Neuronal stem cell (in vitro differentiated cells): Measurements from ENCODE around the gene HARBI1.

Experiments
- DNase-seq: peaks from one replicate; pipeline ENCODE4 v3.0.0-alpha.2; 2013; ENCODE audit warnings: low spot score
- H2AFZ ChIP-seq: one replicate; pipeline ENCODE4 v1.6.1; 2013; ENCODE audit warnings: mild to moderate bottlenecking, low read length, inconsistent platforms
- H2AK5ac ChIP-seq: 2 replicates; pipeline ENCODE4 v1.6.1; 2013; ENCODE audit warnings: low read depth, mild to moderate bottlenecking, inconsistent platforms, low read length, moderate library complexity, mixed read lengths
- H2BK120ac ChIP-seq: 2 replicates; pipeline ENCODE4 v1.6.1; 2013; ENCODE audit warnings: low read depth, mild to moderate bottlenecking, inconsistent platforms, low read length, moderate library complexity, mixed read lengths
- H2BK12ac ChIP-seq: one replicate; pipeline ENCODE4 v1.6.1; 2013; ENCODE audit warnings: low read length, inconsistent platforms
- H2BK15ac ChIP-seq: 2 replicates; pipeline ENCODE4 v1.6.1; 2013; ENCODE audit warnings: mild to moderate bottlenecking, low read length, inconsistent platforms, mixed read lengths
- H2BK5ac ChIP-seq: one replicate; pipeline ENCODE4 v1.6.1; 2013; ENCODE audit warnings: inconsistent platforms, mild to moderate bottlenecking, low read length, moderate library complexity
- H3K14ac ChIP-seq: one replicate; pipeline ENCODE4 v1.6.1; 2013; ENCODE audit warnings: low read length, inconsistent platforms
- H3K18ac ChIP-seq: 2 replicates; pipeline ENCODE4 v1.6.1; 2013; ENCODE audit warnings: low read length, inconsistent platforms
- H3K23ac ChIP-seq: 2 replicates; pipeline ENCODE4 v1.6.1; 2013; ENCODE audit warnings: low read depth, mild to moderate bottlenecking, mixed read lengths, low read length, inconsistent platforms; ENCODE audit not compliant: poor library complexity
- H3K27ac ChIP-seq: replicated peaks from 3 replicates; pipeline ENCODE4 v1.5.1; 2013; ENCODE audit warnings: low read length, inconsistent platforms
- H3K27me3 ChIP-seq, 3 experiments: 2 replicates each; pipeline ENCODE4 v1.6.1; 2013; ENCODE audit warnings: low read length in 3 of 3, mild to moderate bottlenecking in 2 of 3, inconsistent platforms in 1 of 3, low read depth in 1 of 3, mixed read lengths in 1 of 3, moderate library complexity in 1 of 3; ENCODE audit not compliant: control insufficient read depth in 3 of 3, insufficient read depth in 3 of 3
- H3K36me3 ChIP-seq, 2 donors: replicated peaks in 1 of 2; 2 replicates each; pipeline ENCODE4 v1.6.1; 2013; ENCODE audit warnings: low read length in 2 of 2; ENCODE audit not compliant: control insufficient read depth in 2 of 2, insufficient read depth in 2 of 2
- H3K4ac ChIP-seq: 2 replicates; pipeline ENCODE4 v1.6.1; 2013; ENCODE audit warnings: inconsistent platforms, mild to moderate bottlenecking, low read length, moderate library complexity
- H3K4me1 ChIP-seq, 2 donors: 1 replicate in 1 of 2; 2 replicates in 1 of 2; pipeline ENCODE4 v1.6.1; 2013; ENCODE audit warnings: low read length in 2 of 2, low read depth in 1 of 2; ENCODE audit not compliant: control insufficient read depth in 2 of 2, insufficient read depth in 1 of 2
- H3K4me2 ChIP-seq: one replicate; pipeline ENCODE4 v1.6.1; 2013; ENCODE audit warnings: mild to moderate bottlenecking, low read length, inconsistent platforms; ENCODE audit not compliant: insufficient read depth, poor library complexity, severe bottlenecking
- H3K4me3 ChIP-seq, 2 donors: 2 replicates each; pipeline ENCODE4 v1.5.1; 2013; ENCODE audit warnings: low read length in 2 of 2, mild to moderate bottlenecking in 2 of 2, inconsistent platforms in 1 of 2, moderate library complexity in 1 of 2
- H3K79me1 ChIP-seq: one replicate; pipeline ENCODE4 v1.6.1; 2013; ENCODE audit warnings: low read depth, mild to moderate bottlenecking, inconsistent platforms, low read length, moderate library complexity
- H3K9ac ChIP-seq: one replicate; pipeline ENCODE4 v1.6.1; 2013; ENCODE audit warnings: mild to moderate bottlenecking, low read depth, low read length, inconsistent platforms; ENCODE audit not compliant: poor library complexity
- H3K9me3 ChIP-seq, 2 donors: replicated peaks in 1 of 2; 2 replicates each; pipeline versions ENCODE3 to v1.6.1; 2013; ENCODE audit warnings: low read length in 2 of 2, mild to moderate bottlenecking in 2 of 2, inconsistent platforms in 1 of 2, low read depth in 1 of 2, mixed read lengths in 1 of 2, moderate library complexity in 1 of 2; ENCODE audit not compliant: control insufficient read depth in 2 of 2, insufficient read depth in 1 of 2
- H4K8ac ChIP-seq: one replicate; pipeline ENCODE4 v1.6.1; 2013; ENCODE audit warnings: low read depth, mild to moderate bottlenecking, inconsistent platforms, low read length, moderate library complexity
- H4K91ac ChIP-seq: one replicate; pipeline ENCODE4 v1.6.1; 2013; ENCODE audit warnings: low read length, low read depth, mild to moderate bottlenecking, inconsistent platforms; ENCODE audit not compliant: poor library complexity
- WGBS, 2 donors: extraction: QIAGEN DNeasy Blood & Tissue Kit; methylation state at CpG; one replicate each; pipeline ENCODE4 v1.1.7; 2013; ENCODE audit warnings: missing lambda C conversion rate in 2 of 2, mixed read lengths in 1 of 2; ENCODE audit not compliant: insufficient read length in 2 of 2, insufficient replicate concordance in 1 of 2; ENCODE audit errors: extremely low coverage in 2 of 2; 5-methylcytosine and 5-hydroxymethylcytosine counted together

HARBI1 gene

DNA sequence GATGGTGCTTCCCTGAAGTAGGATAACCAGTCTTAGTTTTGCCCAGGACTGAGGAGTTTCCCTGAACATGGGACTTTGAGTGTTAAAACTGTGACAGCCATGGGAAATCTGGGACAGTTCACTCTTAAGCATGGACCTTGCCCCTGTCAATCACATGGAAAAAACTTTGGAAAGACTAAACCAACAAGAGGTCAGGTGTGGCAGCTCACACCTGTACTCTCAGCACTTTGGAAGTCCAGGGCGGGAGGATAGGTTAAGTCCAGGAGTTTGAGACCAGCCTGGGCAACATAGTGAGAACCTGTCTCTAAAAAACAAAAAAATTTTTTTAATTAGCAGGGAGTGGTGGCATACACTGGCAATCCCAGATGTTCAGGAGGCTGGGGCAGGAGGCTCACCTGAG lies 19.9 kb downstream of the HARBI1 start:
- Histone ChIP-seq H2BK120ac (no peak overlapping the region), H3K23ac (no peak overlapping the region), H3K27me3 (no peaks in the 10 kb centered on the region), H3K4me2 (no peak overlapping the region), H3K4me3 (no peak overlapping the region), H2AFZ (no peak overlapping the region), H3K79me1 (peaks cover 7% of the 10 kb centered on the region), H3K18ac (no peak overlapping the region), H2AK5ac (no peak overlapping the region), H2BK15ac (no peak overlapping the region), H4K8ac (no peak overlapping the region), H2BK12ac (no peak overlapping the region), H3K36me3 (no peaks in the 10 kb centered on the region), H3K9ac (no peak overlapping the region), H4K91ac (no peak overlapping the region), H2BK5ac (no peak overlapping the region), H3K9me3 (no peaks in the 10 kb centered on the region), H3K4me1 (peaks cover 2% of the 10 kb centered on the region in 2 donors), H3K27ac (no peak overlapping the region), H3K14ac (no peak overlapping the region), H3K4ac (no peak overlapping the region)
- WGBS, 2 donors: no CpG with 5 or more reads among the region's 1 CpG
- no peak for DNase-seq

DNA sequence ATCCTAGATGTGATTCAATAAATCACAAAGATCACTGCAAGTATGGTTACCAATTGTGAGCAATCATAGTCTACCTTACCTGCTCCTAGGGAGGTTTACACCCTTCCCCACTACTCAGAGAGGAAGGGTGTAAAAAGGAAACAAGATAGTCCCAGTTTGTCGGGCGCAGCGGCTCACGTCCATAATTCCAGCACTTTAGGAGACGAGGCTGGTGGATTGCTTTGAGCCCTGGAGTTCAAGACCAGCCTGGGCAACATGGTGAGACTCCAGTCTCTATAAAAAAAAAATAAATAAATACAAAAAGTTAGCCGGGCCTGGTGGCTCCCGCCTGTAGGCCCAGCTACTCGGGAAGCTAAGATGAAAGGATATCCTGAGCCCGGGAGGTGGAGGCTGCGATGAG lies 22.2 kb downstream of the HARBI1 start:
- Histone ChIP-seq H3K4me1 (peaks cover 2% of the 10 kb centered on the region in 2 donors), H3K23ac (no peak overlapping the region), H2BK15ac (no peak overlapping the region), H3K36me3 (no peaks in the 10 kb centered on the region), H2BK120ac (no peak overlapping the region), H3K4ac (no peak overlapping the region), H2BK12ac (no peak overlapping the region), H3K4me2 (no peak overlapping the region), H3K4me3 (no peak overlapping the region), H2AFZ (peak overlapping the region; percentile 84), H3K27me3 (no peaks in the 10 kb centered on the region), H3K79me1 (peaks cover 7% of the 10 kb centered on the region), H3K9me3 (no peaks in the 10 kb centered on the region), H3K14ac (no peak overlapping the region), H4K91ac (no peak overlapping the region), H3K9ac (no peak overlapping the region), H3K18ac (no peak overlapping the region), H3K27ac (no peak overlapping the region), H4K8ac (no peak overlapping the region), H2AK5ac (no peak overlapping the region), H2BK5ac (no peak overlapping the region)
- no CpG with 5 or more reads among the region's 10 CpGs for WGBS, 2 donors
- DNase-seq: no peak

DNA sequence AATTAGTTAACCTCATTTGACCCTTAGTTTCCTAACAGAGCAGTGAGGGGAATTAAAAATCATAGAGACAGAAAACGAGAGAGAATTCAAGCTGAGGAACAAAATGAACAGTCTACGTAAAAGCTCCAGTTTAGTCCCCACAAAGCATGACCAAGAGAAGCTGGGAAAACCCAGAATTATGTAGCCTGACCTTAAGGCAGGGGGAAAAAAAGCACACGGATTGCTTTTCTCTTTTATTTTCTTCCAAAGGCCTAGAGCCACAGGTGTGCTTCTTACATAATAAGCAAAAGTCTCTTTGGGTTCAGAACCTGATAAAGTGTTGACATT lies 22.7 kb downstream of the HARBI1 start:
- Histone ChIP-seq H2AK5ac (no peak overlapping the region), H3K4ac (no peak overlapping the region), H2BK15ac (no peak overlapping the region), H2AFZ (peak overlapping the region; percentile 84), H4K8ac (no peak overlapping the region), H3K14ac (no peak overlapping the region), H3K9ac (no peak overlapping the region), H3K4me1 (peaks cover 2% of the 10 kb centered on the region in 2 donors), H3K4me2 (peak overlapping the region; percentile 40), H3K23ac (no peak overlapping the region), H3K27me3 (no peaks in the 10 kb centered on the region), H3K9me3 (no peaks in the 10 kb centered on the region), H2BK5ac (no peak overlapping the region), H3K18ac (no peak overlapping the region), H2BK120ac (no peak overlapping the region), H3K27ac (no peak overlapping the region), H3K4me3 (peak overlapping the region in 1 of 2 donors; percentile 72), H4K91ac (no peak overlapping the region), H3K79me1 (peaks cover 8% of the 10 kb centered on the region), H3K36me3 (no peaks in the 10 kb centered on the region), H2BK12ac (no peak overlapping the region)
- DNase-seq: no peak
- WGBS, 2 donors: no CpG with 5 or more reads among the region's 3 CpGs

DNA sequence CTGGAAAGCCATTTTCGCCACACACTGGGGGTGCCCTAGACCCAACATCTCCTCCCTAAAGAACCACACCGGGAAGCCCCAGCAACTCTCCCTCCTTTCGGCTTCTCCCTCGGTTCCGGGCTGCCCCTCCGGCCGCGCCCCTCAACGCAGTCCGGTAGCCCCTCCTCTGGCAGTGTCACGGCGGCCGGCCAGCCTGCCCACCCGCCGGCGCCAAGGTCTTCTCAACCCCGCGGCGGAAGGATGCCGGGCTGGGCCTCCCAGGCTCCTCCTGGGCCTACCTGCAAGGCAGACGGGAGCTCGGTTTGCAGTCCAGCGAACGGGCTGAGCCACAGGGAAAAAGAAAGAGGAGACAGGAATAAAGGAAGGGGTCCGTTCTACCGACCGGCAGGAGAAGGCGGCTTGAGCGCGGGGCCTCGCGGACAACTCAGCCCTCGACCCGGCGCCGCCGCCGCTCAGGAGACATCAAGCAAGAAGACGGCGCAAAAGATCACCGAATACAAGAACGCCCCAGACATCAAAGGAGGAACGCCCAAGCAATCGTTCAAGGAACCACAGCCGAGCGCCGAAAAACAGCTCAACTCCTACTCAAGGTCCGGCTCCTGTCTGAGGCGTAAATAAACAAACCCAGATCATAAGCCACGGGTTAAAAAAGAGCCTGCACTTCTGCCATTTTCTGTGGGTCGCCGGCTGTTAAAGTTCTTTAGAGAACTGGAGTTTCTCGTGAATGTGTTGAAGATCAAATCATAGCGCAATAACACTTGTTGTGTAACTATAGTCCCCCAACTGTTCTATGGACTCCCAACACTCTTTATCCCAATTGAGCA lies 23.3 kb downstream of the HARBI1 start, which contains the start of gene AMBRA1:
Gene AMBRA1 (minus strand): TSS at position 474 of the 824 bp plus-strand sequence. CDS start 45,643 bp downstream, outside the sequence.
- peak within 1 kb of the TSS; percentile 60 for H3K4me2 ChIP-seq
- peaks cover 8% of the 10 kb centered on the region for H3K79me1 ChIP-seq
- H3K27me3 ChIP-seq: no peaks in the 10 kb centered on the region
- H3K27ac ChIP-seq: peak within 1 kb of the TSS; percentile 70
- H3K14ac ChIP-seq: no peak within 1 kb of the TSS
- H2BK5ac ChIP-seq: peak within 1 kb of the TSS; percentile 72
- H3K36me3 ChIP-seq: no peaks in the 10 kb centered on the region
- no peak within 1 kb of the TSS for H2BK15ac ChIP-seq
- peak within 1 kb of the TSS; percentile 31 for H2AK5ac ChIP-seq
- H3K18ac ChIP-seq: peak within 1 kb of the TSS; percentile 93
- peak within 1 kb of the TSS; percentile 96 for H3K9ac ChIP-seq
- H4K91ac ChIP-seq: no peak within 1 kb of the TSS
- no peak within 1 kb of the TSS for H4K8ac ChIP-seq
- peak within 1 kb of the TSS; percentile 76 for H3K23ac ChIP-seq
- H2AFZ ChIP-seq: peak within 1 kb of the TSS; percentile 84
- no peaks in the 10 kb centered on the region for H3K9me3 ChIP-seq
- peak within 1 kb of the TSS; percentile 72 to 92 for H3K4me3 ChIP-seq
- no CpG with 5 or more reads among the region's 54 CpGs for WGBS, 2 donors
- H2BK120ac ChIP-seq: no peak within 1 kb of the TSS
- H2BK12ac ChIP-seq: no peak within 1 kb of the TSS
- H3K4me1 ChIP-seq: peaks cover 2% of the 10 kb centered on the region in 2 donors
- no peak within 1 kb of the TSS for H3K4ac ChIP-seq
- DNase-seq: peak; percentile 90
